Karpas-422 (cell line): ENCODE measurements around the gene NIPA2. TPM values are rescaled to one million over a fixed set of nuclear protein-coding genes. Genes with fewer than 3 reads are reported as not detected.

Experiments used
- DNase-seq: peaks from one replicate; pipeline ENCODE4 v3.0.0-alpha.2; 2015
- H2AFZ ChIP-seq: fragments of 200-600 bp; sonication (generic); 2 replicates; pipeline ENCODE4 v1.6.1; 2014; ENCODE audit warnings: antibody characterized with exemption, low read length, mixed read lengths
- H3K27ac ChIP-seq: fragments of 200-600 bp; sonication (generic); 2 replicates; pipeline ENCODE4 v1.5.1; 2014; ENCODE audit warnings: mild to moderate bottlenecking, low read length, moderate library complexity
- H3K27me3 ChIP-seq: fragments of 200-600 bp; sonication (generic); 2 replicates; pipeline ENCODE4 v1.6.1; 2014; ENCODE audit warnings: low read length, mixed read lengths
- H3K36me3 ChIP-seq: fragments of 200-600 bp; sonication (generic); 2 replicates; pipeline ENCODE4 v1.6.1; 2014; ENCODE audit warnings: low read length, mixed read lengths; ENCODE audit not compliant: insufficient read depth
- H3K4me1 ChIP-seq: fragments of 200-600 bp; sonication (generic); 2 replicates; pipeline ENCODE4 v1.6.1; 2014; ENCODE audit warnings: mild to moderate bottlenecking, low read length, mixed read lengths
- H3K4me2 ChIP-seq: fragments of 200-600 bp; sonication (generic); 2 replicates; pipeline ENCODE4 v1.6.1; 2014; ENCODE audit warnings: low read length, low read depth, mild to moderate bottlenecking; ENCODE audit not compliant: poor library complexity, severe bottlenecking
- H3K4me3 ChIP-seq: fragments of 200-600 bp; sonication (generic); 2 replicates; pipeline ENCODE4 v1.5.1; 2014; ENCODE audit warnings: mild to moderate bottlenecking, antibody characterized with exemption, low read length, mixed read lengths
- H3K79me2 ChIP-seq: fragments of 200-600 bp; sonication (generic); 2 replicates; pipeline ENCODE4 v1.6.1; 2014; ENCODE audit warnings: mild to moderate bottlenecking, low read length, mixed read lengths
- H3K9ac ChIP-seq: fragments of 200-600 bp; sonication (generic); 2 replicates; pipeline ENCODE4 v1.6.0; 2014; ENCODE audit warnings: low read length
- H3K9me2 ChIP-seq: fragments of 200-600 bp; sonication (generic), shearing (Covaris generic); replicated peaks from 2 replicates; pipeline ENCODE4 v1.6.0; 2014; ENCODE audit warnings: mild to moderate bottlenecking, low read length, moderate library complexity; ENCODE audit not compliant: insufficient read depth
- H3K9me3 ChIP-seq: fragments of 300-700, 200-600 bp; sonication (generic); 2 replicates; pipeline ENCODE4 v1.6.1; 2014; ENCODE audit warnings: low read length, mixed read lengths
- H4K20me1 ChIP-seq: fragments of 200-600 bp; sonication (generic); 2 replicates; pipeline ENCODE4 v1.6.1; 2014; ENCODE audit warnings: mild to moderate bottlenecking, antibody characterized with exemption, low read length, low read depth; ENCODE audit not compliant: insufficient read depth
- total RNA-seq: library from RNA; depleted of rRNA; stranded (reverse); fragments of >200 nt; shearing (Covaris generic); gene quantifications from 2 replicates; pipeline ENCODE4 v1.2.3, GENCODE V29; 2014; ENCODE audit warnings: low replicate concordance

The NIPA2 gene
- total RNA-seq, 1 experiment from 2014 or later: 76.7 TPM

- peaks cover 76% of the 10 kb centered on the region for H4K20me1 ChIP-seq
- H3K36me3 ChIP-seq: peaks cover 40% of the 10 kb centered on the region
- H3K9ac ChIP-seq: no peak overlapping the region
Measured at GRCh38 chr15:22845289-22845900, 6.9 kb downstream of the NIPA2 start.

GRCh38 chr15:22846073-22846472 lies 7.6 kb downstream of the NIPA2 start:
- H3K9me3 ChIP-seq: no peaks in the 10 kb centered on the region
- no peaks in the 10 kb centered on the region for H3K27me3 ChIP-seq
- H3K4me3 ChIP-seq: no peak overlapping the region
- H4K20me1 ChIP-seq: peaks cover 76% of the 10 kb centered on the region
- H3K9me2 ChIP-seq: no peaks in the 10 kb centered on the region
- peaks cover 96% of the 10 kb centered on the region for H3K79me2 ChIP-seq
- H3K4me1 ChIP-seq: peaks cover 22% of the 10 kb centered on the region
- H3K4me2 ChIP-seq: no peak overlapping the region
- H3K36me3 ChIP-seq: peaks cover 40% of the 10 kb centered on the region
- DNase-seq: no peak
- no peak overlapping the region for H2AFZ ChIP-seq
- H3K9ac ChIP-seq: no peak overlapping the region
- no peak overlapping the region for H3K27ac ChIP-seq

More at GRCh38 chr15:22845289-22845900, 6.9 kb downstream of the NIPA2 start:
- peak; percentile 44 for DNase-seq
- no peak overlapping the region for H3K4me2 ChIP-seq
- H3K27ac ChIP-seq: peak overlapping the region; percentile 7; the same call in 1 of the 2 replicates
- no peaks in the 10 kb centered on the region for H3K27me3 ChIP-seq
- H3K4me3 ChIP-seq: no peak overlapping the region
- H3K9me3 ChIP-seq: no peaks in the 10 kb centered on the region
- no peaks in the 10 kb centered on the region for H3K9me2 ChIP-seq
- H2AFZ ChIP-seq: no peak overlapping the region
- H3K79me2 ChIP-seq: peaks cover 96% of the 10 kb centered on the region
- H3K4me1 ChIP-seq: peaks cover 29% of the 10 kb centered on the region

GRCh38 chr15:22850055-22850454 lies 11.6 kb downstream of the NIPA2 start:
- Histone ChIP-seq H3K9ac (no peak overlapping the region), H3K9me2 (no peaks in the 10 kb centered on the region), H3K4me1 (peaks cover 5% of the 10 kb centered on the region), H3K9me3 (no peaks in the 10 kb centered on the region), H4K20me1 (peaks cover 51% of the 10 kb centered on the region), H2AFZ (no peak overlapping the region), H3K27me3 (no peaks in the 10 kb centered on the region), H3K79me2 (peaks cover 71% of the 10 kb centered on the region), H3K27ac (no peak overlapping the region), H3K4me2 (no peak overlapping the region), H3K4me3 (no peak overlapping the region), H3K36me3 (peaks cover 53% of the 10 kb centered on the region)
- DNase-seq: no peak

- Histone ChIP-seq H3K4me3 (no peak overlapping the region), H3K79me2 (peaks cover 63% of the 10 kb centered on the region), H3K27me3 (no peaks in the 10 kb centered on the region), H3K9me3 (no peaks in the 10 kb centered on the region), H3K27ac (no peak overlapping the region), H2AFZ (no peak overlapping the region), H3K36me3 (peaks cover 60% of the 10 kb centered on the region), H3K9ac (no peak overlapping the region), H3K4me2 (no peak overlapping the region), H3K4me1 (no peaks in the 10 kb centered on the region), H3K9me2 (no peaks in the 10 kb centered on the region), H4K20me1 (peaks cover 37% of the 10 kb centered on the region)
- DNase-seq: no peak
Measured at GRCh38 chr15:22851513-22851912, 13.0 kb downstream of the NIPA2 start.

- peaks cover 52% of the 10 kb centered on the region for H3K36me3 ChIP-seq
- H3K4me3 ChIP-seq: no peak overlapping the region
- H3K9me2 ChIP-seq: no peaks in the 10 kb centered on the region
- DNase-seq: no peak
- no peak overlapping the region for H3K9ac ChIP-seq
- H3K27ac ChIP-seq: no peak overlapping the region
- H3K27me3 ChIP-seq: no peaks in the 10 kb centered on the region
- H3K79me2 ChIP-seq: peaks cover 34% of the 10 kb centered on the region
- H3K9me3 ChIP-seq: no peaks in the 10 kb centered on the region
- H4K20me1 ChIP-seq: peaks cover 8% of the 10 kb centered on the region
- no peak overlapping the region for H3K4me2 ChIP-seq
- no peak overlapping the region for H2AFZ ChIP-seq
- H3K4me1 ChIP-seq: no peaks in the 10 kb centered on the region
Measured at GRCh38 chr15:22855791-22856190, 17.3 kb downstream of the NIPA2 start.

GRCh38 chr15:22856659-22857058 lies 18.2 kb downstream of the NIPA2 start:
- Histone ChIP-seq H3K27ac (no peak overlapping the region), H3K4me3 (no peak overlapping the region), H3K9ac (no peak overlapping the region), H3K4me1 (no peaks in the 10 kb centered on the region), H2AFZ (no peak overlapping the region), H3K9me2 (no peaks in the 10 kb centered on the region), H3K36me3 (peaks cover 50% of the 10 kb centered on the region), H3K79me2 (peaks cover 34% of the 10 kb centered on the region), H3K27me3 (no peaks in the 10 kb centered on the region), H3K4me2 (no peak overlapping the region), H3K9me3 (no peaks in the 10 kb centered on the region), H4K20me1 (peaks cover 6% of the 10 kb centered on the region; the same call in 1 of the 2 replicates)
- no peak for DNase-seq

- Histone ChIP-seq H2AFZ (no peak overlapping the region), H3K9me3 (no peaks in the 10 kb centered on the region), H3K4me1 (no peaks in the 10 kb centered on the region), H3K27ac (no peak overlapping the region), H3K9me2 (no peaks in the 10 kb centered on the region), H3K79me2 (peaks cover 28% of the 10 kb centered on the region), H3K4me2 (no peak overlapping the region), H3K4me3 (no peak overlapping the region), H4K20me1 (peaks cover 5% of the 10 kb centered on the region; the same call in 1 of the 2 replicates), H3K9ac (no peak overlapping the region), H3K36me3 (peaks cover 41% of the 10 kb centered on the region; the same call in 1 of the 2 replicates), H3K27me3 (no peaks in the 10 kb centered on the region)
- DNase-seq: no peak
Measured at GRCh38 chr15:22861161-22861560, 22.7 kb downstream of the NIPA2 start.

- Histone ChIP-seq H3K9ac (no peak overlapping the region), H4K20me1 (peaks cover 5% of the 10 kb centered on the region; the same call in 1 of the 2 replicates), H3K4me2 (no peak overlapping the region), H3K9me2 (no peaks in the 10 kb centered on the region), H3K36me3 (peaks cover 56% of the 10 kb centered on the region), H3K4me1 (no peaks in the 10 kb centered on the region), H3K4me3 (no peak overlapping the region), H3K79me2 (peaks cover 24% of the 10 kb centered on the region), H2AFZ (no peak overlapping the region), H3K27me3 (no peaks in the 10 kb centered on the region), H3K27ac (no peak overlapping the region), H3K9me3 (no peaks in the 10 kb centered on the region)
- no peak for DNase-seq
Measured at GRCh38 chr15:22863356-22863755, 24.9 kb downstream of the NIPA2 start.
